ENCODE results near the gene DSC1. TPM values are rescaled to one million over a fixed set of nuclear protein-coding genes. Genes with fewer than 3 reads are reported as not detected.
"Not testable (repeated sequence)": the region's sequence is repeated elsewhere in the genome, so short reads cannot be mapped to it uniquely, and the experiment has no call there.

DSC1 gene
- total RNA-seq, 2 experiments from 2014 or later, result 1.6 to 1.7 TPM

DNA sequence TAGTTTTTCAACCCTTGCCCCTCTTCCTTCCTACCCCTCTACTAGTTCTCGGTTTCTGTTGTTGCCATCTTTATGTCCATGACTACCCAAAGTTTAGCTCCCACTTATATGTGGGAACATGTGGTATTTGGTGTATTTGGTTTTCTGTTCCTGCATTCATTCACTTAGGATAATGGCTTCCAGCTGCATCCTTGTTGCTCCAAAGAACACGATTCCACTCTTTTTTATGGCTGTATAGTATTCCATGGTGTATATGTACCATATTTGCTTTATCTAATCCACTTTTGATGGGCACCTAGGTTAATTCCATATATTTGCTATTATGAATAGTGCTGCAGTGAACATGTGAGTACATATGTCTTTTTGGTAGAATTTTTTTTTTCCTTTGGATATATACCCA is 20.6 kb upstream of the DSC1 start:
- TF ChIP-seq, protein P1, sequence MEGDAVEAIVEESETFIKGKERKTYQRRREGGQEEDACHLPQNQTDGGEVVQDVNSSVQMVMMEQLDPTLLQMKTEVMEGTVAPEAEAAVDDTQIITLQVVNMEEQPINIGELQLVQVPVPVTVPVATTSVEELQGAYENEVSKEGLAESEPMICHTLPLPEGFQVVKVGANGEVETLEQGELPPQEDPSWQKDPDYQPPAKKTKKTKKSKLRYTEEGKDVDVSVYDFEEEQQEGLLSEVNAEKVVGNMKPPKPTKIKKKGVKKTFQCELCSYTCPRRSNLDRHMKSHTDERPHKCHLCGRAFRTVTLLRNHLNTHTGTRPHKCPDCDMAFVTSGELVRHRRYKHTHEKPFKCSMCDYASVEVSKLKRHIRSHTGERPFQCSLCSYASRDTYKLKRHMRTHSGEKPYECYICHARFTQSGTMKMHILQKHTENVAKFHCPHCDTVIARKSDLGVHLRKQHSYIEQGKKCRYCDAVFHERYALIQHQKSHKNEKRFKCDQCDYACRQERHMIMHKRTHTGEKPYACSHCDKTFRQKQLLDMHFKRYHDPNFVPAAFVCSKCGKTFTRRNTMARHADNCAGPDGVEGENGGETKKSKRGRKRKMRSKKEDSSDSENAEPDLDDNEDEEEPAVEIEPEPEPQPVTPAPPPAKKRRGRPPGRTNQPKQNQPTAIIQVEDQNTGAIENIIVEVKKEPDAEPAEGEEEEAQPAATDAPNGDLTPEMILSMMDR (IDR thresholded peaks at IDR 0.05), result no peak
- Mint-ChIP-seq H3K4me1 (ENCODE audit: low read depth) (no peaks in the 10 kb centered on the region), H3K36me3 (ENCODE audit: low read depth) (no peaks in the 10 kb centered on the region), H3K9me3 (peaks cover 7% of the 10 kb centered on the region), H3K27me3 (no peaks in the 10 kb centered on the region), H3K4me3 (no peak overlapping the region), H3K27ac (no peak overlapping the region)
- H3K27ac ChIP-seq (ENCODE audit: low read depth in 1 of 2, low read length in 2 of 2), result no peak overlapping the region
- no peaks in the 10 kb centered on the region for H3K27me3 ChIP-seq (ENCODE audit: control insufficient read depth in 1 of 2, insufficient read depth in 2 of 2, low read length in 2 of 2)
- CTCF ChIA-PET, result no interaction called here
- POLR2A ChIA-PET, result no interaction called here
- no peaks in the 10 kb centered on the region for H3K9me3 ChIP-seq (ENCODE audit: control insufficient read depth in 1 of 2, insufficient read depth in 1 of 2, low read length in 2 of 2)
- ATAC-seq (ENCODE audit: poor library complexity), result no peak
- no peak overlapping the region for H3K4me3 ChIP-seq (ENCODE audit: low read length)
- H3K4me1 ChIP-seq (ENCODE audit: insufficient read depth, low read length), result no peaks in the 10 kb centered on the region
- no peak for DNase-seq
- intact Hi-C loops (cut with DNase I, micrococcal nuclease), result no loop called here
- H3K36me3 ChIP-seq (ENCODE audit: insufficient read depth, low read length), result no peaks in the 10 kb centered on the region

DNA sequence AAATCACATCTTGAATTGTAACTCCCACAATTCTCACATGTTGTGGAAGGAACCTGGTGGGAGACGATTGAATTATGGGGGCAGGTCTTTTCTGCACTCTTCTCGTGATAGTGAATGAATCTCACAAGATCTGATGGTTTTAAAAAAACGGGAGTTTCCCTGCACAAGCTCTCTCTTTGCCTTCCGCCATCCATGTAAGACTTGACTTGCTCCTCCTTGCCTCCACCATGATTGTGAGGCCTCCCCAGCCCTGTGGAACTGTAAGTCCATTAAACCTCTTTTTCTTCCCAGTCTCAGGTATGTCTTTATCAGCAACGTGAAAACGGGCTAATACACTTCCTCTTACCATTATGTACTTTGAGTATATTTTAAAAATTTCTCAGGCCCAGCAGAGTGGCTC is 14.7 kb upstream of the DSC1 start:
- H3K27me3 Mint-ChIP-seq; H3K27ac Mint-ChIP-seq; DNase-seq; ATAC-seq (ENCODE audit: poor library complexity); H3K9me3 Mint-ChIP-seq; H3K27me3 ChIP-seq (ENCODE audit: control insufficient read depth in 1 of 2, insufficient read depth in 2 of 2, low read length in 2 of 2); CTCF ChIA-PET; H3K4me3 ChIP-seq (ENCODE audit: low read length); H3K4me1 ChIP-seq (ENCODE audit: insufficient read depth, low read length); H3K4me3 Mint-ChIP-seq; intact Hi-C loops (cut with DNase I, micrococcal nuclease); H3K9me3 ChIP-seq (ENCODE audit: control insufficient read depth in 1 of 2, insufficient read depth in 1 of 2, low read length in 2 of 2); H3K4me1 Mint-ChIP-seq (ENCODE audit: low read depth); H3K36me3 ChIP-seq (ENCODE audit: insufficient read depth, low read length); H3K36me3 Mint-ChIP-seq (ENCODE audit: low read depth); H3K27ac ChIP-seq (ENCODE audit: low read depth in 1 of 2, low read length in 2 of 2): not testable (repeated sequence)
- POLR2A ChIA-PET, result interaction anchor here (1.2 kb wide), 1 partner anchor 14 kb away, joined by 3 read pairs; no protein-coding TSS in a partner anchor

DNA sequence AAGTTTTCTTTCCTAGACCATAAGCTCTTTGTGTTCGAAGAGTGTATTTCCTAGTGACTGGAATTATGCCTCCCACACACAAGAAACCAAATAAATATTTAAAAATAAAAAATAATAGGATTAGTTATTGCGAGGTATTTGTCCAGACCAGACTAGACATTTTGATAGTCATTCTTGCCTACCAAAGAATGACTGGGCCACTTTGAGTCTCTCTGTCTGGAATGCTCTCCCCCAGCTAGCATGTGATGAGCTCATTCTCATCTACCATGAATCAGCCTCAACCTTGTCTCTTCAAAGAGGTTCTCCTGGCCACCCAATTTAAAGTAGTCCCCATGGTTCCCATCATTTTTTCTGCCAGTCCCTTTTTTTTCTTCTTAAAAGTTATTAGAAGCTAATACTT is 13.9 kb upstream of the DSC1 start:
- POLR2A ChIA-PET, result no interaction called here
- intact Hi-C loops (cut with DNase I, micrococcal nuclease), result no loop called here
- H3K9me3 Mint-ChIP-seq, result peaks cover 7% of the 10 kb centered on the region
- H3K36me3 Mint-ChIP-seq (ENCODE audit: low read depth), result no peaks in the 10 kb centered on the region
- ATAC-seq (ENCODE audit: poor library complexity) (no peak), DNase-seq (no peak)
- no peak overlapping the region for H3K27ac Mint-ChIP-seq
- Histone ChIP-seq H3K4me3 (ENCODE audit: low read length) (no peak overlapping the region), H3K4me1 (ENCODE audit: insufficient read depth, low read length) (no peaks in the 10 kb centered on the region), H3K36me3 (ENCODE audit: insufficient read depth, low read length) (no peaks in the 10 kb centered on the region), H3K27me3 (ENCODE audit: control insufficient read depth in 1 of 2, insufficient read depth in 2 of 2, low read length in 2 of 2) (no peaks in the 10 kb centered on the region), H3K9me3 (ENCODE audit: control insufficient read depth in 1 of 2, insufficient read depth in 1 of 2, low read length in 2 of 2) (no peaks in the 10 kb centered on the region), H3K27ac (ENCODE audit: low read depth in 1 of 2, low read length in 2 of 2) (no peak overlapping the region)
- H3K4me3 Mint-ChIP-seq, result no peak overlapping the region
- TF ChIP-seq, protein P1 (IDR thresholded peaks at IDR 0.05), result no peak
- H3K27me3 Mint-ChIP-seq, result no peaks in the 10 kb centered on the region
- no peaks in the 10 kb centered on the region for H3K4me1 Mint-ChIP-seq (ENCODE audit: low read depth)
- CTCF ChIA-PET, result no interaction called here

DNA sequence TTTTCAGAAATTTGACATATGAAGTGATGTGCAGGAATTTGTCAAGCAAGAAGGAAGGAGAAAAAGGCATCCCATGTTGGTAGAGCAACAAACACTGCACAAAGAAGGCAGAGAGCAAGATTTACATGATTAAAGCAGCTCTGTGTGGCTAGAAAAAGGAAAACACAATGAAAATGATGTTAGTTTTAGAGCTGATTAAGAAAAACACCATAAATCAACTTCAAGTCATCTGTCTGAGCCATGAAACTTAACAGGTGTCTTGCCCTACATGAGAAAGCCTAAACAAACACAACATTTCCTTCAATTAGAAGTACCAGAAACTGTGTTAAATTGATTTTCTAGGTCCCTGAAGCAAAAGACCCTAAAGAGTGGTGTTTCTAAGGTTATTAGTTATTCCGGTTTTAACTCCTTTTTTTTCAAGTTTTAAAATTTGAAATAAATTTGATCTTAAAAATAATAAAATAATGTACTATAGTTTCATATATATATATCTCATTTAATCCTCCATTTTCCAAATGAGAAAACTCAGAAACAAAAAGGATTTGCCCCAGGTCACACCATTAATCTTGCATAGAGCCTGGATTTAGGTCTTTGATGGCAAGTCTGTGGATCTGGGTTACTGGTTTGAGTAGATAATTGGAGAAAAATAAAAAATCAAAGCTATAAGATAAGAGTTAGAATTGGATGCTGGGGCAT is 8.6 kb upstream of the DSC1 start:
- H3K4me1 Mint-ChIP-seq (ENCODE audit: low read depth), result no peaks in the 10 kb centered on the region
- no peaks in the 10 kb centered on the region for H3K27me3 Mint-ChIP-seq
- no peaks in the 10 kb centered on the region for H3K9me3 ChIP-seq (ENCODE audit: control insufficient read depth in 1 of 2, insufficient read depth in 1 of 2, low read length in 2 of 2)
- H3K27ac Mint-ChIP-seq, result no peak overlapping the region
- no peaks in the 10 kb centered on the region for H3K27me3 ChIP-seq (ENCODE audit: control insufficient read depth in 1 of 2, insufficient read depth in 2 of 2, low read length in 2 of 2)
- H3K36me3 ChIP-seq (ENCODE audit: insufficient read depth, low read length), result no peaks in the 10 kb centered on the region
- no peak overlapping the region for H3K4me3 ChIP-seq (ENCODE audit: low read length)
- DNase-seq, result no peak
- ChIA-PET CTCF (no interaction called here), POLR2A (no interaction called here)
- intact Hi-C loops (cut with DNase I, micrococcal nuclease), result no loop called here
- H3K4me1 ChIP-seq (ENCODE audit: insufficient read depth, low read length), result no peaks in the 10 kb centered on the region
- H3K9me3 Mint-ChIP-seq, result peaks cover 3% of the 10 kb centered on the region
- ATAC-seq (ENCODE audit: poor library complexity), result no peak
- H3K4me3 Mint-ChIP-seq, result no peak overlapping the region
- no peak overlapping the region for H3K27ac ChIP-seq (ENCODE audit: low read depth in 1 of 2, low read length in 2 of 2)
- TF ChIP-seq, protein P1 (IDR thresholded peaks at IDR 0.05), result no peak
- no peaks in the 10 kb centered on the region for H3K36me3 Mint-ChIP-seq (ENCODE audit: low read depth)

Measured in CD4-positive, alpha-beta T cell (primary cell).